ENCODE results near the gene ABCC6.
"Not testable (repeated sequence)": the region's sequence is repeated elsewhere in the genome, so short reads cannot be mapped to it uniquely, and the experiment has no call there.

GRCh38 chr16:16104804-16105141 is 118.5 kb downstream of the ABCC6 start:
- not testable (repeated sequence) for TF ChIP-seq POLR2AphosphoS5 (IDR thresholded peaks at IDR 0.05); CTCF (IDR thresholded peaks at IDR 0.05 in 8 of 11, conservative IDR thresholded peaks at IDR 0.05 in 3 of 11)

Data from spleen (tissue), 7 donors.